Neural crest cell (in vitro differentiated cells): ENCODE measurements around the gene SYDE1. TPM values are rescaled to one million over a fixed set of nuclear protein-coding genes. Genes with fewer than 3 reads are reported as not detected.

ENCODE experiments used
- DNase-seq: peaks from one replicate; pipeline ENCODE4 v3.0.0; 2021; ENCODE audit warnings: low read depth, mixed read lengths, low spot score
- H3K27ac Mint-ChIP-seq: one replicate; pipeline ENCODE4 v1.8.0; 2021; ENCODE audit warnings: mild to moderate bottlenecking, mixed read lengths; ENCODE audit not compliant: unreplicated experiment
- H3K27me3 Mint-ChIP-seq: 2 replicates; pipeline ENCODE4 v1.8.0; 2021; ENCODE audit warnings: low read depth, mild to moderate bottlenecking, mixed read lengths
- H3K36me3 Mint-ChIP-seq: 2 replicates; pipeline ENCODE4 v1.8.0; 2021; ENCODE audit warnings: low read depth, mild to moderate bottlenecking, mixed read lengths
- H3K4me1 Mint-ChIP-seq: 2 replicates; pipeline ENCODE4 v1.8.0; 2021; ENCODE audit warnings: mixed read lengths
- H3K4me3 Mint-ChIP-seq: one replicate; pipeline ENCODE4 v1.8.0; 2021; ENCODE audit warnings: mild to moderate bottlenecking, mixed read lengths
- H3K9me3 Mint-ChIP-seq: 2 replicates; pipeline ENCODE4 v1.8.0; 2021; ENCODE audit warnings: mixed read lengths
- total RNA-seq: library from RNA; stranded (reverse); gene quantifications from 2 replicates; pipeline ENCODE4 v1.2.1, GENCODE V29; 2021
- TF ChIP-seq, protein P1 (sequence below): fragments of 200-600 bp; sonication (generic); conservative IDR thresholded peaks from 2 replicates; pipeline ENCODE4 v1.5.0; 2021; ENCODE audit warnings: antibody characterized with exemption, mild to moderate bottlenecking

The SYDE1 gene
- total RNA-seq, 1 donor from 2014 or later, result 24.7 TPM

DNA sequence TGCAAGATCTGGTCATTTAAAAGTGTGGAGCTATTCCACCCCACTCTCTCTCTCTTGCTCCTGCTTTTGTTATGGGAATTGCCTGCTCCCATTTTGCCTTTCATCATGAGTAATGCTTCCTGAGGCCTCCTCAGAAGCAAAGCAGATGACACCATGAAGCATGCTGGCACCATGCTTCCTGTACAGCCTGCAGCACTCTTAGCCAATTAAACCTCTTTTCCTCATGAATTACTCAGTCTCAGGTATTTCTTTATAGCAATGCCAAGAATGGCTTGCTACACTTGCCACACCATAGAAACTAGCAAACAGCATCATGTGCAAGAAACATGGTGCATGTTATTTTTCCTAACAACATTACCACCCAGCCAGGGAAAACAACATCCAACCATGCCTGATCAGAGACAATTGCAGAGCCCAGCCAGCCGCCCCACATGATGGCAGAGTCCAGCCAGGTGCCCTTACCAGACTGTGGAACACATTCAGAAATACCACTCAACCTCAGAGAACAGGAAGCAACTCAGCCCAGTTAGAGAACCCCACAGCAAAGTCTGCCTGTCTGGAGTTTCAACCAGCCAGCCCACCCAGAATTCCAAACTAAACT lies 36.9 kb downstream of the SYDE1 start:
- peaks cover 4% of the 10 kb centered on the region for H3K9me3 Mint-ChIP-seq

DNA sequence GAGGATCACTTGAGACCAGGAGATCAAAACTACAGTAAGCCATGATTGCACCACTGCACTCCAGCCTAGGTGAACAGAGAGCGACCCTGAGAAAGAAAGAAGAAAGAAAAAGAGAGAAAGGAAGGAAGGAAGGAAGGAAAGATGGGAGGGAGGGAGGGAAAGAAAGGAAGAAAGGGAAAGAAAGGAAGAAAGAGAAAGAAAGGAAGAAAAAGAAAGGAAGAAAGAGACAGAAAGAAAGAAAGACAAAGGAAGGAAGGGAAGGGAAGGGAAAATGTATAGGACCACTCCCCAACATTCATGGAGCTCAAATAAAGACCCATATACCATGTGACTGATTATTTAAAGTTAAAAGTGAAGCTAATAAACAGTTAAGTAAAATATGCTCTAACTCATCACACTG lies 39.9 kb downstream of the SYDE1 start:
- Mint-ChIP-seq H3K36me3 (no peaks in the 10 kb centered on the region), H3K27me3 (peaks cover 16% of the 10 kb centered on the region), H3K4me3 (no peak overlapping the region), H3K4me1 (no peaks in the 10 kb centered on the region), H3K9me3 (no peaks in the 10 kb centered on the region), H3K27ac (no peak overlapping the region)
- TF ChIP-seq, protein P1, sequence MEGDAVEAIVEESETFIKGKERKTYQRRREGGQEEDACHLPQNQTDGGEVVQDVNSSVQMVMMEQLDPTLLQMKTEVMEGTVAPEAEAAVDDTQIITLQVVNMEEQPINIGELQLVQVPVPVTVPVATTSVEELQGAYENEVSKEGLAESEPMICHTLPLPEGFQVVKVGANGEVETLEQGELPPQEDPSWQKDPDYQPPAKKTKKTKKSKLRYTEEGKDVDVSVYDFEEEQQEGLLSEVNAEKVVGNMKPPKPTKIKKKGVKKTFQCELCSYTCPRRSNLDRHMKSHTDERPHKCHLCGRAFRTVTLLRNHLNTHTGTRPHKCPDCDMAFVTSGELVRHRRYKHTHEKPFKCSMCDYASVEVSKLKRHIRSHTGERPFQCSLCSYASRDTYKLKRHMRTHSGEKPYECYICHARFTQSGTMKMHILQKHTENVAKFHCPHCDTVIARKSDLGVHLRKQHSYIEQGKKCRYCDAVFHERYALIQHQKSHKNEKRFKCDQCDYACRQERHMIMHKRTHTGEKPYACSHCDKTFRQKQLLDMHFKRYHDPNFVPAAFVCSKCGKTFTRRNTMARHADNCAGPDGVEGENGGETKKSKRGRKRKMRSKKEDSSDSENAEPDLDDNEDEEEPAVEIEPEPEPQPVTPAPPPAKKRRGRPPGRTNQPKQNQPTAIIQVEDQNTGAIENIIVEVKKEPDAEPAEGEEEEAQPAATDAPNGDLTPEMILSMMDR, result no peak
- no peak for DNase-seq

More for the DNA sequence above, 36.9 kb downstream of the SYDE1 start:
- TF ChIP-seq, protein P1, result no peak
- H3K27me3 Mint-ChIP-seq, result peaks cover 15% of the 10 kb centered on the region
- DNase-seq, result no peak
- no peaks in the 10 kb centered on the region for H3K4me1 Mint-ChIP-seq
- H3K4me3 Mint-ChIP-seq, result no peak overlapping the region
- H3K36me3 Mint-ChIP-seq, result no peaks in the 10 kb centered on the region
- H3K27ac Mint-ChIP-seq, result no peak overlapping the region

DNA sequence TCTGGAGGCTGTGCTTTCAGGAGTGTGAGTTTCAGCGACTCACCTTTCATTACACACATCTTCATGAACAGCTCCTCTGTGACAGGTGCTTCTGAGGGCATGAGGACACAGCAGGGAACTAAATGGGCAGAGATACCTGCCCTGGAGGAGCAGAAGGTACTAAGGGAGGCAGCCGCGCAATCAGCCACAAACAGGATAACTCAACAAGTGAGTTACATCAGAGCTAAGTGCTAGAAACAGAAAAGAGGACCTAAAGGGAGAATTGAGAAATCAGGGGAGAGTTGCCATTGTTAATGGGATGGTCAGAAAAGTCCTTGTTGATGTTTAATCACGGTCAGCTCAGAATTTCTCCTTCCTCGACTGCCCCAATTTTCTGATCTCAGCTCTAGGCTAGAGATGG lies 42.5 kb downstream of the SYDE1 start:
- H3K27me3 Mint-ChIP-seq, result peaks cover 18% of the 10 kb centered on the region
- no peaks in the 10 kb centered on the region for H3K36me3 Mint-ChIP-seq
- H3K27ac Mint-ChIP-seq, result no peak overlapping the region
- TF ChIP-seq, protein P1, result no peak
- no peaks in the 10 kb centered on the region for H3K4me1 Mint-ChIP-seq
- no peak for DNase-seq
- H3K9me3 Mint-ChIP-seq, result no peaks in the 10 kb centered on the region
- no peak overlapping the region for H3K4me3 Mint-ChIP-seq

DNA sequence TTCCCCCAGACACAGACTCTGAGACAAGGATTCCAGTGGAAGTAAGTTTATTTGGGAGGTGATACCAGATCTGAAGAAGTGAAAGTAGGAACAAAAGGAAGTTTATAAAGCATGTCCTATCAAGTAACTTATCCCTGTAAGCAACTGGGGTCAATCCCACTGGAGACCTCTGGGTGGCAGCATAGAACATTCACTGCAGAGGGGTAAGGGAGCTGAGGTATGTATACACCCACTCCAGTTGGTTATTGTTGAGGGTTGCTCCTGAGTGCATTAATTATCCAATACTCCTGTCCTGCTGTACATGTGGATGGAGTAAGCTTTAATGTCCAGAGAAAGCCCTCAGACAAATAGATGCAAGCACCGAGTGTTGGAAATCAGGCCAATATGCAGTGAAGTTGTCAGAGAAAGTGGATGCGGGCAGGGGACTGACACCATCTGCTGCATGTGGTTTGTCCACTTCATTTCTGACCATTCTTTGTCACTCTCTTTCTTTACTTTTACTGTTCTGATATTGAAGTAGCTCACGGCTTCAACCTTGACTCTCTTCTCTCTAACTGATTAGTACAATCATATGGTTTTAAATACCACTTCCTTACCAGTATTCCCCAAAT lies 46.9 kb downstream of the SYDE1 start:
- Mint-ChIP-seq H3K36me3 (peaks cover 3% of the 10 kb centered on the region), H3K4me1 (no peaks in the 10 kb centered on the region), H3K4me3 (no peak overlapping the region), H3K9me3 (no peaks in the 10 kb centered on the region), H3K27ac (no peak overlapping the region), H3K27me3 (peaks cover 9% of the 10 kb centered on the region)
- DNase-seq, result peak; percentile 43
- TF ChIP-seq, protein P1, result peak; percentile 66

DNA sequence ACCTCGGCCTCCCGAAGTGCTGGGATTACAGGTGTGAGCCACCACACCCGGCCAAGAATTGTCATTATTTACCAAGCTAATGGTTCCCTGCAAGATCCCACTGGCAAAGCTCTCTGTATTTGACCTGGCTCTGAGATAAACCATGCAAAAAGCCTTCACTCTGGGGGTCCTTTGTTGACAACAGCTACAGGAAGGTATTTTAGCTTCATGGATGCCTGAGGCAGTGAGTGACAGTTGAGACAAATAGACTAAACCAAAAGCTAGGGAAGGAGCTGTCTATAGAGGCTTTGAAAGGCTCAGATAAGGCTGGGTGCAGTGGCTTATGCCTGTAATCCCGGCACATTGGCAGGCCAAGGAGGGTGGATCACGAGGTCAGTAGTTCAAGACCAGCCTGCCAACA lies 48.1 kb downstream of the SYDE1 start:
- Mint-ChIP-seq H3K9me3 (no peaks in the 10 kb centered on the region), H3K27ac (no peak overlapping the region), H3K36me3 (peaks cover 7% of the 10 kb centered on the region), H3K27me3 (peaks cover 6% of the 10 kb centered on the region), H3K4me1 (no peaks in the 10 kb centered on the region), H3K4me3 (no peak overlapping the region)
- no peak for DNase-seq
- TF ChIP-seq, protein P1, result no peak
